ENCODE data around the gene GPR62.

GPR62 gene

GRCh38 chr3:51954713-51955112 is 468 bp upstream of the GPR62 start:
- no peak for DNase-seq (ENCODE audit: low read depth in 2 of 2)

- DNase-seq (ENCODE audit: low read depth in 2 of 2) = no peak
Observed at GRCh38 chr3:51955893-51956770, 951 bp downstream of the GPR62 start.

GRCh38 chr3:51957520-51958205 is 2.5 kb downstream of the GPR62 start:
- no peak for DNase-seq (ENCODE audit: low read depth in 2 of 2)

- DNase-seq (ENCODE audit: low read depth in 2 of 2) = no peak
Observed at GRCh38 chr3:51958603-51959521, 3.7 kb downstream of the GPR62 start.

- DNase-seq (ENCODE audit: low read depth in 2 of 2) = no peak
Observed at GRCh38 chr3:51959651-51960050, 4.5 kb downstream of the GPR62 start.

GRCh38 chr3:51960386-51960785 is 5.2 kb downstream of the GPR62 start:
- DNase-seq (ENCODE audit: low read depth in 2 of 2) = no peak

- DNase-seq (ENCODE audit: low read depth in 2 of 2) = no peak
Observed at GRCh38 chr3:51961011-51961410, 5.8 kb downstream of the GPR62 start.

- no peak for DNase-seq (ENCODE audit: low read depth in 2 of 2)
Observed at GRCh38 chr3:51961602-51962569, 6.7 kb downstream of the GPR62 start.

DNA sequence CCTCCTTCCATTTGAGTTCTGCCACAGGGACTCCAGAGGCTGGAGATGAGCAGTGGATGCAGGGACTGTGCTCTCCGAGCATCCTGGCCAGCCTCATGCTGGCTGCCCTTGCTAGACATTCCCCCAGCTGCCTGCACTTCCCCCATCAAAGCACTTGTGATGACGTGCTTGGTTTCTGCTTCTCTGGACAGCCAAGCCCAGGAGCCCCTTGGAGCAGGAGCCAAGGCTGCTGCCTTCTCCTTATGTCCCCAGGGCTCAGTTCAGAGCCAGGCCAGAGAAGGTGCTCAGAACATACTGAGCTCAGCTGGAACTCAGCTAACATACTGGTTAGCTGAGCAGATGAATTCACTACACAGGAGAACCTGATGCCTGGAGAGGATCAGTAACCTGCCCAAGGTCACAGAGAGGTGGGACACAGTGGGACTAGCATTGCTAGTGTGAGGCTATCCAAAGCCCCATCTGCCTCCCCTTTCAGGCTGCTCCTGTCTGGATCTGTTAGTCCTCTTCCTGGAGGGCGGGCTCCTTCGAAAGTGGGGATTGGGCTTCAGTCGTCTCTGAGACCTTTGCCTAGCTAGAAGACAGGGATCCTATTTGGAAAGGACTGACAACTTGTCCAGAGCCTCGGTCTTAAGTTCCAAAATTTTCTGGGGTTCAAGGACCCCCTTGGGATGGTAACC is 7.8 kb downstream of the GPR62 start:
- DNase-seq (ENCODE audit: low read depth in 2 of 2) = no peak

DNA sequence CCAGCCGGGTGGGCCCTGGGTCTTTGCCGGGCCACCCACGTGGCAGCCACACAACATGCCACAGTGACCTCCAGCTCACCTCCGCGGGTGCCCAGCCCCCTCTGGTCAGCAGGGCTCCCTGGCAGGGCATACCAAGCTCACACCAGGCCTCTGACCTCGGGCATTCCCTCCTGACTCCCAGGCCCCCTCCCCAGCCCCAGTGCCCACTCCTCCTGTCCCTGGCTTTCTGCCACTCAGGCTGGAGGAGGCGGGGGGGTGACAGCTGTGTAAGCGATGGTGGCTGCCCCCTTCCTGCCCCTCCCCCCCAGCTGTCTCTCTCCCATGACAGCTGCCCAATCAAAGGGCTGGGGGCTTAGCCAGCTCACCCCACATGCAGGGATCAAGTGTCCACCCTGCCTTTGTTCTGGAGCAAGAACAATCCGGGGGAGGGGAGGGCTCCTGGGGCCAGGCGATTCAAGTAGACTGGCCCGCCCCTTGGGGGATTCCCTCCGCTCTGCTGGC is 8.8 kb downstream of the GPR62 start:
- DNase-seq (ENCODE audit: low read depth in 2 of 2) = no peak

GRCh38 chr3:51964521-51964920 is 9.3 kb downstream of the GPR62 start:
- DNase-seq (ENCODE audit: low read depth in 2 of 2) = no peak

DNA sequence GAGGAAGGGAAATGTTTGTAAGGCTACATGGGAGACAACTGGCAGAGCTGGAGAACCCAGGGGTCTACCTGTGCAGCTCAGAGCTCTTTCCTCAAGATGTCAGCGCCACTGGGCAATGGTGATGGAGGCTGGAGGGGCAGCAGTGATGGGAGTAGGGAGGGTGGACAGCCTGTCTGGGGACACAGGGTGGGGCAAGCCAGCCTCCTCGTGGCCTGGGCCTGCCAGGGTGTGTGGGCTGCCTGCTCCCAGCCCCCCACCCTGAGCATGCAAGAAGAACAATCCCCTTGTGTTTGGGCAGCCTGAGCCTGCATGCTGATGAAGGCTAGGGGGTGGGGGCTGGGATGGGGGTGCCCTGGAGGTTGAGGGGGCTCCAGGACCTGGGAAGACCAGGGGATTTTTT is 10.8 kb downstream of the GPR62 start:
- DNase-seq (ENCODE audit: low read depth in 2 of 2) = no peak

DNA sequence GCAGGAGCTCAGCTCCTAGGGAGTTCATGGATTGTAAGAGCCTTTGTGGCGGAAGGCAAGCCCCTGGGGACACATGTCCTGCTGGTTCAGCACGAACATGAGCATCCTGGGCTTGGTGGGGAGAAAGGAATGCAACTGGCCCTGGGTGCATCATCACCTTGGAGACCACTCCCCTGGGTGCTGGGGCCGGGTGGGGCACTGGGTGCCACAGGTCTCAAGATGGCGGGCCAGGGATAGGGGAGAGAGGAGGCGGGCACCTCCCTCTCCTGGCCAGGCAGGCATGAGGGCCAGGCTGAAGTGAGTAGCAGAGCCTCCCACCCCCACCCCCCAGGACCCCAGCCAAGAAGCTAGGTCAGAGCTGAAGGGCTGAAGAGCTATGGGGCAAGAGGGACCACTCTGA is 11.3 kb downstream of the GPR62 start:
- DNase-seq (ENCODE audit: low read depth in 2 of 2) = no peak

GRCh38 chr3:51966922-51967383 is 11.8 kb downstream of the GPR62 start:
- no peak for DNase-seq (ENCODE audit: low read depth in 2 of 2)

GRCh38 chr3:51967384-51968169 is 12.4 kb downstream of the GPR62 start, which contains the start of gene PCBP4:
PCBP4 (minus strand) TSS chr3:51967454; CDS start chr3:51961240, 6,214 bp downstream.
- DNase-seq (ENCODE audit: low read depth in 2 of 2) = no peak

DNA sequence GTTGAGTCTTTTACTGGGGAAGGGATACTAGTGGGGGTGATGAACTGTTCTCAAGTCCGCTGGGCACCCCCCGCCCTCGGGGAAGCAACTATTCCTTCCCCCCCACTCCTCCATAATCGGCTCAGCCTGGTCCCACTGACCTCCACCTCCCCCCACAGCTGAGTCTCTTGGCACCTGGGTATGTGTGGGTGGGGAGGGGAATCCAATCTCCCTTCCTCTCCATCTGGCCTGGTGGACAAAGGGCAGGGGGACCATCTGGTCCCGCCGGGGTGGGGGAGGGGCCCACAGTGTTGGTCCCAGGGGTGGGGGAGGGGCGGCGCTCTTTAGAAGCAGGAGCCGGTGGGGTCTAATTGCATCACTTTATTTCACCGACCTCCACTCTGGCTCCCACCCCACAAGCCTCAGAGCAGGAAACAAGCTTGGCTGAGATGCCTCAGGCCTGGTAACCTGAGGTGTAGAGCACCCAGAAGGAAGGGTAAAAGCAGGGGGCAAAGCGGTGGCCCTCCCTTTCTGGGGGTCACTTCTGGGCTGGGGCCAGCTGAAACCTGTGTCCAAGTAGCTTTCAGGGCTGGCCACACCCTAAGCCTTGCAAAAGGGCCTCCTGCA is 13.1 kb downstream of the GPR62 start:
- DNase-seq (ENCODE audit: low read depth in 2 of 2) = no peak

DNA sequence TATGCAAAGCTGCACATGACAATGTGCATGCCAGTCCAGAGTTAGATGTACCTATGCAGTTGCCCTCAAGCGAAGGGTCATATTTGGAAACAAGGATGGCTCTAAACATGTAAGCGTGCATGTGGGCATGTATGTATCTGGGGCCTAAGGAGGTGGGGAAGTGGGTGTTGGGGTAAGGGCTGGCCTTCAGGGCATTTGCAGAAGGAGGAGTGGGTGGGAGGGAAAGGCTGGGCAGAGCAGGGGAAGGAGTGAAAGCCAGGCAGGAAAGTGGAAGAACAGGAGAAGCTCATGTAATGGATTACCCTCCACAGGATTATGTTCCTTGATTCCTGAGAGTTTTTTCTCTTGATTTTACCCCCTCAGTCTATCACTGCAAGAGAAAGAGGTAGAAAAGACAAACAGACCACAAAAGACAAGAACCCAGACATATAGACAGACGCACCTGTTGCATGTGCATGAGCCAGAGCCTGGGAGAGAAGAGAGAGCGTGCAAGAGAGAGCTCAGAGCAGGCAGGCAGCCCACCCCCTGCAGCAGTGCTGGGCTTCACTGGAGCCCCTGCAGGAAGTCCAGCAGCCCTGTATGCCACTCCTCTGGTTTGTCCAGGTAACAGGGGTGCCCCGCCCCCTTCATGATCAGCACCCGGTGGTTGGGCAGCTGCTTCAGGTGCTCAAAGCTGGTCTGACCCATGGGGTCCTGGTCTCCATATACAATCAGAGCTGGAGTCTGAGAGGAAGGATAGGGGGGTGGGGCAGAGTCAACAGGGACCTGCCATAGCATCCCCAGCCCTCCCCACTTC is 13.9 kb downstream of the GPR62 start:
- no peak for DNase-seq (ENCODE audit: low read depth in 2 of 2)

DNA sequence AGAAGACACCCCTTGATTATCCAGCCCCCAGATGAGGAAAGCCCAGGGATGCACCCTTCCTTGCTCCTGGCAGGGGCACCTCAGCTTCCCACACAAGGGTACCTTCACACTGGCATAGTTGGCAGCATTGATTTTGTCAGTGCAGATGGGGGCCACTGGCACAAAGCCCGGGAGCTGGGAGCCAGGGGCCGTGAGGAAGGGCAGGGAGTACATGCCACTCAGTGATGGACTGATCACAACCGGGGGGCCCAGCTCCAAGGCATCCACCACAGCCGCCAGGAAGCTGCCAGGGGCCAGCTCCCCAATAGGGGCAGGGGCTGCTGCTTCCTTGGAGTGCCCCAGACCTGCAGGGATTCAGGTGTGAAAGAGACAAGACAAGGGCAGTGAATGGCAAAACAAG is 14.7 kb downstream of the GPR62 start:
- no peak for DNase-seq (ENCODE audit: low read depth in 2 of 2)
